ENCODE results near the gene SPACA6. TPM values are rescaled to one million over a fixed set of nuclear protein-coding genes. Genes with fewer than 3 reads are reported as not detected.

SPACA6 gene
- total RNA-seq, 1 experiment from 2014 or later: 18.9 TPM

GRCh38 chr19:51663650-51664049 lies 29.5 kb upstream of the SPACA6 start:
- Mint-ChIP-seq H3K27me3 (ENCODE audit: low read depth) (peaks cover 36% of the 10 kb centered on the region), H3K27ac (no peak overlapping the region; a peak in 1 of 7 replicates), H3K4me1 (no peaks in the 10 kb centered on the region), H3K36me3 (ENCODE audit: insufficient read depth in 1 of 3, low read depth in 3 of 3) (no peaks in the 10 kb centered on the region), H3K4me3 (no peak overlapping the region), H3K9me3 (peaks cover 20 to 48% of the 10 kb centered on the region in 2 experiments)
- no peak overlapping the region for H3K14ac ChIP-seq (ENCODE audit: insufficient read depth, low read length)
- H2BK15ac ChIP-seq (ENCODE audit: low read depth, low read length): no peak overlapping the region
- WGBS (ENCODE audit: extremely low coverage, insufficient read length, low lambda C conversion rate): no CpG with 5 or more reads among the region's 3 CpGs
- no peak overlapping the region for H4K91ac ChIP-seq (ENCODE audit: insufficient read length, low read depth, low read length)
- H3K27ac ChIP-seq (ENCODE audit: insufficient read length, low read depth, low read length): no peak overlapping the region
- H4K8ac ChIP-seq (replicated peaks; ENCODE audit: insufficient read length, low read depth, low read length): no peak overlapping the region
- TF ChIP-seq CTCF (conservative IDR thresholded peaks at IDR 0.05): no peak
- no peak overlapping the region for H3K4me2 ChIP-seq (ENCODE audit: insufficient read depth, insufficient read length, low read length)
- H2AK5ac ChIP-seq (ENCODE audit: insufficient read length, low read length): no peak overlapping the region
- H3K4me1 ChIP-seq (ENCODE audit: insufficient read depth, low read length): no peaks in the 10 kb centered on the region
- no peaks in the 10 kb centered on the region for H3K79me2 ChIP-seq (ENCODE audit: insufficient read depth, low read length)
- H3K23me2 ChIP-seq (ENCODE audit: insufficient read length, low read depth, low read length, poor library complexity, severe bottlenecking): no peaks in the 10 kb centered on the region
- H3K4ac ChIP-seq (ENCODE audit: low read depth, low read length): no peak overlapping the region
- no peak overlapping the region for H3K56ac ChIP-seq (ENCODE audit: insufficient read length, low read depth, low read length)
- H4K20me1 ChIP-seq (ENCODE audit: control insufficient read depth, insufficient read depth, insufficient read length): no peaks in the 10 kb centered on the region
- H4K5ac ChIP-seq (ENCODE audit: insufficient read length, low read depth, low read length): no peak overlapping the region
- no peak overlapping the region for H2BK120ac ChIP-seq (ENCODE audit: low read depth, low read length, poor library complexity, severe bottlenecking)
- H3K27me3 ChIP-seq (ENCODE audit: insufficient read depth, low read length): no peaks in the 10 kb centered on the region
- H3K9ac ChIP-seq (ENCODE audit: extremely low read depth, insufficient read length, low read length): no peak overlapping the region
- H2BK5ac ChIP-seq (ENCODE audit: insufficient read length, low read length): no peak overlapping the region
- no peaks in the 10 kb centered on the region for H3K9me3 ChIP-seq (ENCODE audit: control insufficient read depth, low read depth, low read length)
- H2AFZ ChIP-seq (ENCODE audit: low read length): no peak overlapping the region
- DNase-seq: no peak
- H3K18ac ChIP-seq (ENCODE audit: insufficient read length, low read depth, low read length): no peak overlapping the region
- H2BK12ac ChIP-seq (ENCODE audit: insufficient read length, low read depth, low read length): no peak overlapping the region
- H2BK20ac ChIP-seq (ENCODE audit: low read depth, low read length, poor library complexity, severe bottlenecking): no peak overlapping the region
- no peak overlapping the region for H3T11ph ChIP-seq (ENCODE audit: low read length)
- H3K79me1 ChIP-seq (ENCODE audit: insufficient read depth, low read depth, low read length, poor library complexity, severe bottlenecking): no peaks in the 10 kb centered on the region
- H3K23ac ChIP-seq (ENCODE audit: insufficient read length, low read depth, low read length): no peak overlapping the region
